Activated naive CD4-positive, alpha-beta T cell treated with anti-CD3 and anti-CD28 coated beads, Interleukin-2, amount 10 ng/mL, durations not matched to agents 7 days and 5 days (primary cell): ENCODE measurements around the gene ARHGEF10L.

Experiments
- CTCF ChIA-PET: fragments of 350-600 bp; sonication (Branson Sonifier 250); formaldehyde crosslinking; loops from one replicate; lab custom pipeline; 2021; ENCODE audit warnings: antibody characterized with exemption; lab: Charles Lee
- DNase-seq: peaks from one replicate; pipeline ENCODE4 v3.0.0-alpha.2; 2020
- H3K27ac Mint-ChIP-seq: one replicate; pipeline ENCODE4 v1.8.0; 2021; ENCODE audit warnings: mild to moderate bottlenecking, moderate library complexity, mixed read lengths
- H3K27me3 Mint-ChIP-seq: one replicate; pipeline ENCODE4 v1.8.0; 2021; ENCODE audit warnings: mild to moderate bottlenecking, mixed read lengths
- H3K36me3 Mint-ChIP-seq: one replicate; pipeline ENCODE4 v1.8.0; 2021; ENCODE audit warnings: mixed read lengths
- H3K4me1 Mint-ChIP-seq: one replicate; pipeline ENCODE4 v1.8.0; 2021; ENCODE audit warnings: mixed read lengths
- H3K4me3 Mint-ChIP-seq: one replicate; pipeline ENCODE4 v1.8.0; 2021; ENCODE audit warnings: mild to moderate bottlenecking, moderate library complexity, mixed read lengths
- H3K9me3 Mint-ChIP-seq: one replicate; pipeline ENCODE4 v1.8.0; 2021; ENCODE audit warnings: mixed read lengths

Gene ARHGEF10L

GRCh38 chr1:17607644-17608581 is 68.4 kb downstream of the ARHGEF10L start:
- no peaks in the 10 kb centered on the region for H3K9me3 Mint-ChIP-seq
- no peaks in the 10 kb centered on the region for H3K4me1 Mint-ChIP-seq
- no peak overlapping the region for H3K4me3 Mint-ChIP-seq
- peaks cover 8% of the 10 kb centered on the region for H3K27me3 Mint-ChIP-seq
- CTCF ChIA-PET, result interaction anchor here (1.2 to 4.2 kb wide), 8 partner anchors 11 to 189 kb away, joined by 3 to 68 read pairs (median 10); no protein-coding TSS in a partner anchor
- no peaks in the 10 kb centered on the region for H3K36me3 Mint-ChIP-seq
- no peak overlapping the region for H3K27ac Mint-ChIP-seq
- no peak for DNase-seq

- no peaks in the 10 kb centered on the region for H3K4me1 Mint-ChIP-seq
- no peaks in the 10 kb centered on the region for H3K36me3 Mint-ChIP-seq
- H3K27ac Mint-ChIP-seq, result no peak overlapping the region
- DNase-seq, result no peak
- H3K27me3 Mint-ChIP-seq, result peaks cover 5% of the 10 kb centered on the region
- H3K4me3 Mint-ChIP-seq, result no peak overlapping the region
- H3K9me3 Mint-ChIP-seq, result no peaks in the 10 kb centered on the region
- CTCF ChIA-PET, result interaction anchor here (2.1 kb wide), 1 partner anchor 107 kb away, joined by 6 read pairs; no protein-coding TSS in a partner anchor
Measured at GRCh38 chr1:17609529-17609928, 70.0 kb downstream of the ARHGEF10L start.

GRCh38 chr1:17610085-17610484 is 70.6 kb downstream of the ARHGEF10L start:
- no peaks in the 10 kb centered on the region for H3K4me1 Mint-ChIP-seq
- CTCF ChIA-PET, result interaction anchor here (2.1 kb wide), 1 partner anchor 108 kb away, joined by 6 read pairs; no protein-coding TSS in a partner anchor
- H3K36me3 Mint-ChIP-seq, result no peaks in the 10 kb centered on the region
- no peaks in the 10 kb centered on the region for H3K27me3 Mint-ChIP-seq
- no peak for DNase-seq
- H3K4me3 Mint-ChIP-seq, result no peak overlapping the region
- no peaks in the 10 kb centered on the region for H3K9me3 Mint-ChIP-seq
- H3K27ac Mint-ChIP-seq, result no peak overlapping the region

DNA sequence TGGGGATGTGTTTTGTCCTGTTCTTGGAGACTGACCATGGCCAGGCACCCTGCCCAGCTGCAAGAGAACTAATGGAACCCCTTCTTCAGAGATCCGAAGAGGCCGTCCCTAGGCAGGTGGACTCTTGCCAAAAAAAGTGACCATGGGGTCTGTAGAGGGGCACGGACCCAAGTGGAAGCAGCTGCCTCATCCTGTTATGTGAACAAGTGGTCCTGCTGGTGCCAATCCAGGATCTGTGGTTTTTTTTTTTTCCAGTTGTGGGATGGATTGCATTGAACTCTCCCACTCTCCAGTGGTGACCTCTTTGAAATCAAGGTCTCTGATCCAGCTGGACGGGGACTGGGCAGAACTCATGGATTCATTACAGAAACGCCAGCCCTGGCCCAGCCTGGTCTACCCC is 71.2 kb downstream of the ARHGEF10L start:
- no peak overlapping the region for H3K27ac Mint-ChIP-seq
- H3K27me3 Mint-ChIP-seq, result no peaks in the 10 kb centered on the region
- no peaks in the 10 kb centered on the region for H3K4me1 Mint-ChIP-seq
- H3K36me3 Mint-ChIP-seq, result no peaks in the 10 kb centered on the region
- no peak for DNase-seq
- no peaks in the 10 kb centered on the region for H3K9me3 Mint-ChIP-seq
- CTCF ChIA-PET, result interaction anchor here (2.1 kb wide), 1 partner anchor 108 kb away, joined by 6 read pairs; no protein-coding TSS in a partner anchor
- H3K4me3 Mint-ChIP-seq, result no peak overlapping the region

- H3K27me3 Mint-ChIP-seq, result no peaks in the 10 kb centered on the region
- CTCF ChIA-PET, result no interaction called here
- H3K4me3 Mint-ChIP-seq, result no peak overlapping the region
- H3K36me3 Mint-ChIP-seq, result no peaks in the 10 kb centered on the region
- no peak overlapping the region for H3K27ac Mint-ChIP-seq
- DNase-seq, result no peak
- H3K9me3 Mint-ChIP-seq, result no peaks in the 10 kb centered on the region
- H3K4me1 Mint-ChIP-seq, result no peaks in the 10 kb centered on the region
Measured at GRCh38 chr1:17611991-17612390, 72.5 kb downstream of the ARHGEF10L start.

GRCh38 chr1:17612831-17613230 is 73.3 kb downstream of the ARHGEF10L start:
- CTCF ChIA-PET, result no interaction called here
- no peak for DNase-seq
- Mint-ChIP-seq H3K4me3 (no peak overlapping the region), H3K27ac (no peak overlapping the region), H3K4me1 (no peaks in the 10 kb centered on the region), H3K27me3 (no peaks in the 10 kb centered on the region), H3K36me3 (no peaks in the 10 kb centered on the region), H3K9me3 (no peaks in the 10 kb centered on the region)

DNA sequence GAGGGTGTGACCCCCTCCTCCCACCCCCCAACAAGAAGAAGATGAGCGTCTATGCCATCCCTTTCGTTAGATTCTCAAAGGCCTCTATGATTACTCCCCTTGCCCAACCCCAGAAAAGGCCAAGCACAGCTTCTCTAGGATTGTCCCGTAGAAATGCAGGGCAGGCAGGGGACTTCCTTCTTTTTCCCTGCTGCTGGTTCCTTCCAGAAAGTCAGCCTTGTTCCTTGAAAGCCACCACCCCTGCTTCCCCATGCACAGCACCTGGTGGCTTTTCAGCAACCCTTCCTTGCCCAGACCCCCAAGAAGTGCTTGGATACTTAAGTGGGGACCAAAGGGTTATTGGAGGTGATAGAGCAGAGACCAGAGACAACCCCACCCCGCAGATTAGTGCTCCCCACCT is 75.1 kb downstream of the ARHGEF10L start:
- no peak for DNase-seq
- no peaks in the 10 kb centered on the region for H3K36me3 Mint-ChIP-seq
- H3K4me3 Mint-ChIP-seq, result no peak overlapping the region
- H3K27me3 Mint-ChIP-seq, result no peaks in the 10 kb centered on the region
- CTCF ChIA-PET, result no interaction called here
- H3K9me3 Mint-ChIP-seq, result no peaks in the 10 kb centered on the region
- H3K27ac Mint-ChIP-seq, result no peak overlapping the region
- no peaks in the 10 kb centered on the region for H3K4me1 Mint-ChIP-seq

DNA sequence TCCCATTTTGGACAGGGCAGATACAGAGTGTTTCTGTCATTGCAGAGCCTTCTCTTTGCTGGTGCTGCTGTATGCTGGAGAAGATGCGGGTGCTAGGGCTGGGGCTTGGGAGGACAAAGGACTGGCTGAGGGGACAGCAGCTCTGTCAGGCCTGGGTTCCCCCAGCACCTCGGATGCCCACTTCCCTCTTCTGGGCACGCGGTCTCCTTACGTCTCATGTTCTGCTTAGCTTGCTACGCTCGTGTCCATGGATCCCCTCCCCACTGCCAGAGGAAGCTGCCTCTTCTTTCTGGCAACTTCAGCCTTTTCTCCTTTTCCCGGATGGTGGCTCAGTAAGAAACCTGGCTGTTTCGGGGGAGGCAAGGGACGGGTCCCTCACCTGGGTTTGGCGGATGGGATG is 75.7 kb downstream of the ARHGEF10L start:
- CTCF ChIA-PET, result no interaction called here
- no peak for DNase-seq
- Mint-ChIP-seq H3K4me3 (no peak overlapping the region), H3K4me1 (no peaks in the 10 kb centered on the region), H3K36me3 (no peaks in the 10 kb centered on the region), H3K9me3 (no peaks in the 10 kb centered on the region), H3K27ac (no peak overlapping the region), H3K27me3 (peaks cover under 1% of the 10 kb centered on the region)

DNA sequence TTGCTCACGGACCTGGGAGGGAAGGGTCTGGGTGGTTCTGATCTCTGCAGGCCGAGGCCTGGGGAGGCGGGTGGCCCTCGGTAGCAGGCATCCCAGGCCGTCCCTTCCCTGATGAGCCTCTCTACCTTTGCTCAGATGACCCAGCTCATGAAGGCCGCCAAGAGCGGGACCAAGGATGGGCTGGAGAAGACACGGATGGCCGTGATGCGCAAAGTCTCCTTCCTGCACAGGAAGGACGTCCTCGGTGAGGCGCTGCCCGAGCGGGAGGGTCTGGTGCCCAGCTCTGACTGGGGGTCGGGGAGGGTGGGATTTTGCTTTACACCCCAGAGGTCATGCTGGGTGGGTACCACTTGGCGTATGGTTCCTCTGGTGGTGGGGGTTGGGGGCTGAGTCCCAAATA is 76.5 kb downstream of the ARHGEF10L start:
- no peak overlapping the region for H3K4me3 Mint-ChIP-seq
- H3K36me3 Mint-ChIP-seq, result no peaks in the 10 kb centered on the region
- H3K27ac Mint-ChIP-seq, result no peak overlapping the region
- CTCF ChIA-PET, result no interaction called here
- no peak for DNase-seq
- peaks cover 4% of the 10 kb centered on the region for H3K27me3 Mint-ChIP-seq
- no peaks in the 10 kb centered on the region for H3K4me1 Mint-ChIP-seq
- no peaks in the 10 kb centered on the region for H3K9me3 Mint-ChIP-seq

- Mint-ChIP-seq H3K27ac (no peak overlapping the region), H3K4me3 (no peak overlapping the region), H3K9me3 (no peaks in the 10 kb centered on the region), H3K4me1 (no peaks in the 10 kb centered on the region), H3K27me3 (peaks cover 4% of the 10 kb centered on the region), H3K36me3 (no peaks in the 10 kb centered on the region)
- CTCF ChIA-PET, result no interaction called here
- no peak for DNase-seq
Measured at GRCh38 chr1:17616731-17617279, 77.3 kb downstream of the ARHGEF10L start.

DNA sequence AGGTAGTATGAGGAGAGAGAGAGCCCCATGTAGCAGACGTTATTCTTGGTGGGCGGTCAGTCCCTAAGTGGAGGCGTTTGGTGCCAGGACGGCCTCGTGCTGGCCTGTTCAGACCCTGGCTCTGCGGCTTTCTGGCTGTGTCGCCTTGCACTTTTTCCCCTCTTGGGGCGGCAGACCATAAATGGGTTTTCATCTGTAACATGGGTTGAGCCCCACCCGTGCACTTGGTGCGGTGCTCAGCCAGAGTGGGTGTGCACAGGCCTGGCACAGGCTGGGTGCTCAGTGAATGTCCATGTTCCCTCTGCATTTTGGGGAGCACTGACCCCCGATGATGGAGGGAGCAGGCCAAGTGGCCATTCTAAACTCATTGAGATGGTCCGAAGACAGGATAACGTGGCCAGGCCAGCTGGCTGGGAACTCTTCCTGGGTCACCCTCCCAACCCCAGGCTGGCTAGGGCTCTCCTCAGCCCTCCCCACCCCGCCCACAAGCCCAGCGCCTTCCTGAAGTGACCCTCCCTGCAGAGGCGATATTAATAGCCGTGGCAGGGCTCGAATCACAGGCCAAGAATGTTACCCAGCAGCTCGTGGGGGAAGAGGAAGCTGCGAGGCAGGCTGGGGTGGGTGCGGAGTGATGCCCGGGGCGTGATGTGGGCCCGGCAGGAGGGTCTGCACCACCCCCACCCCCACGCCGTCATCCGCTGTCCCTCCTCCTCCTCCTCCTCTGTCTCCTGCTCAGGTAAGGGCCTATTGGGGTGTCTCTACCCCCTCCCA is 78.5 kb downstream of the ARHGEF10L start:
- Mint-ChIP-seq H3K27ac (no peak overlapping the region), H3K36me3 (no peaks in the 10 kb centered on the region), H3K4me3 (no peak overlapping the region), H3K27me3 (peaks cover 4% of the 10 kb centered on the region), H3K4me1 (no peaks in the 10 kb centered on the region), H3K9me3 (no peaks in the 10 kb centered on the region)
- no peak for DNase-seq
- CTCF ChIA-PET, result interaction anchor here (2.3 kb wide), 1 partner anchor 11 kb away, joined by 9 read pairs; no protein-coding TSS in a partner anchor

- CTCF ChIA-PET, result interaction anchor here (1.0 to 2.3 kb wide), 2 partner anchors 12 to 124 kb away, joined by 3 to 9 read pairs; no protein-coding TSS in a partner anchor
- Mint-ChIP-seq H3K36me3 (no peaks in the 10 kb centered on the region), H3K4me3 (no peak overlapping the region), H3K27ac (no peak overlapping the region), H3K27me3 (peaks cover 4% of the 10 kb centered on the region), H3K4me1 (no peaks in the 10 kb centered on the region), H3K9me3 (no peaks in the 10 kb centered on the region)
- no peak for DNase-seq
Measured at GRCh38 chr1:17618558-17619247, 79.2 kb downstream of the ARHGEF10L start.

GRCh38 chr1:17620448-17620847 is 81.0 kb downstream of the ARHGEF10L start:
- Mint-ChIP-seq H3K36me3 (no peaks in the 10 kb centered on the region), H3K27ac (no peak overlapping the region), H3K4me1 (no peaks in the 10 kb centered on the region), H3K4me3 (no peak overlapping the region), H3K9me3 (no peaks in the 10 kb centered on the region), H3K27me3 (peaks cover 4% of the 10 kb centered on the region)
- DNase-seq, result no peak
- CTCF ChIA-PET, result interaction anchor here (2.3 kb wide), 1 partner anchor 14 kb away, joined by 9 read pairs; no protein-coding TSS in a partner anchor
